HG03432 (cell line): ENCODE data around the gene NHLRC2.
A peak's percentile ranks its signal among the peaks of the same experiment; 100 is the strongest.
"Not testable (repeated sequence)": the region's sequence is repeated elsewhere in the genome, so short reads cannot be mapped to it uniquely, and the experiment has no call there.

Experiments used
- ATAC-seq: cut with Tn5 transposase; IDR thresholded peaks from one replicate; pipeline ENCODE4 v1.9.1; 2021; ENCODE audit warnings: mild to moderate bottlenecking, moderate library complexity; ENCODE audit not compliant: unreplicated experiment

NHLRC2 gene, protein sequence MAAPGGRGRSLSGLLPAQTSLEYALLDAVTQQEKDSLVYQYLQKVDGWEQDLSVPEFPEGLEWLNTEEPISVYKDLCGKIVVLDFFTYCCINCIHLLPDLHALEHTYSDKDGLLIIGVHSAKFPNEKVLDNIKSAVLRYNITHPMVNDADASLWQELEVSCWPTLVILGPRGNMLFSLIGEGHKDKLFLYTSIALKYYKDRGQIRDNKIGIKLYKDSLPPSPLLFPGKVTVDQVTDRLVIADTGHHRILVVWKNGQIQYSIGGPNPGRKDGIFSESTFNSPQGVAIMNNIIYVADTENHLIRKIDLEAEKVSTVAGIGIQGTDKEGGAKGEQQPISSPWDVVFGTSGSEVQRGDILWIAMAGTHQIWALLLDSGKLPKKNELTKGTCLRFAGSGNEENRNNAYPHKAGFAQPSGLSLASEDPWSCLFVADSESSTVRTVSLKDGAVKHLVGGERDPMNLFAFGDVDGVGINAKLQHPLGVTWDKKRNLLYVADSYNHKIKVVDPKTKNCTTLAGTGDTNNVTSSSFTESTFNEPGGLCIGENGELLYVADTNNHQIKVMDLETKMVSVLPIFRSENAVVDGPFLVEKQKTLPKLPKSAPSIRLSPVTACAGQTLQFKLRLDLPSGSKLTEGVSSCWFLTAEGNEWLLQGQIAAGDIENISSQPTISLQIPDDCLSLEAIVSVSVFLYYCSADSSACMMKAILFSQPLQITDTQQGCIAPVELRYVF

DNA sequence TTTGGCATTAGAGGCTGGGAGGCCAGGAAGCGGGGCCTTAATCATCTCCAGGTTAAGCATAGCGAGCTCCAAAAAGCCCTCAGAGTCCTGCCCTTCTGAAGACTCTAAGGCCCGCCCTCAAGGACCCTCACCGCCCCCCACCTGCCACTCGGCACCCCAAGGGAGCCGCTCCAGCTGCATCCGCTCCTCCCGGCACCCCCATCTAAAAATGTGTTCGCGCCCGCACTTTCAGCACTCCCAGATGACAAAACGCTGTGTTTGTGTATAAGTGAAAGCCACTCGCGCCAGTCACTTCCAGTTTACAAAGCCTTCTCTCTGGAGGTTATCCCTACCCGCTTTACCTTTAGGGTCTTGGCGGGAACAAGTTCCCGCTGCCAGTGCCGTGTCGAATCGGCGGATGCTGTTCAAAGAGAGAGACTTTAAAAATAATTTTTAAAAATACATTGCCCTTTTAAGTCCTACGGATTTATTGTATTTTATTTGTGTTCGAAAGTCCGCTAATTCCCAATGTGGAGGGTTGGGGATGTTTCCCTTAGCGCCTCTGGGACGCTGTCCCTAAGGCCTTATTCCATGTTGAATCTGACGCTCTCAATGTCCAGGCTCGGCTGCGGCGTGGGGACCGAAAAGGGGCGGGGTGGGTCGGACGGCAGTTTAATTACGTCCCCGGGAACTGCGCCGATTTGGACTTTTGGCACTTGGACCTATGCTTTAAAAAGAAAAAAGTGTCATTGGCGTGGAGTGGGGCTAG lies at the start of gene NHLRC2, which contains the start of gene DCLRE1A:
Gene NHLRC2 (plus strand): TSS at position 649 of the 748 bp plus-strand sequence. CDS start 212 bp downstream, outside the sequence.
Gene DCLRE1A (minus strand): TSS at position 70 of the 748 bp plus-strand sequence. CDS start 900 bp downstream, outside the sequence.
- ATAC-seq, result peak; percentile 52

DNA sequence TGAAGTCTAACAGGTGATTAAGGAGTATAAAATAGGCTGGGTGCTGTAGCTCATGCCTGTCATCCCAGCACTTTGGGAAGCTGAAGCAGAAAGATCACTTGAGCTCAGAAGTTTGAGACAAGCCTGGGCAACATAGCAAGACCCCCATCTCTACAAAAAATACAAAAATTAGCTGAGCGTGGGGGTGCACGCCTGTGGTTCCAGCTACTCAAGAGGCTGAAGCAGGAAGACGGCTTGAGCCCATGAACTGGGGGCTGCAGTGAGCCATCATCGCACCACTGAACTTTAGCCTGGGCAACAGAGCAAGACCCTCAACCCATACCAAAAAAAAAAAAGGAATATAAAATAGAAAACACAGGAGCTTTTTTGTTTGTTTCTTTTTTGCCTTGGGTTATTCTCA lies 48.0 kb upstream of the NHLRC2 start:
- ATAC-seq, result no peak

DNA sequence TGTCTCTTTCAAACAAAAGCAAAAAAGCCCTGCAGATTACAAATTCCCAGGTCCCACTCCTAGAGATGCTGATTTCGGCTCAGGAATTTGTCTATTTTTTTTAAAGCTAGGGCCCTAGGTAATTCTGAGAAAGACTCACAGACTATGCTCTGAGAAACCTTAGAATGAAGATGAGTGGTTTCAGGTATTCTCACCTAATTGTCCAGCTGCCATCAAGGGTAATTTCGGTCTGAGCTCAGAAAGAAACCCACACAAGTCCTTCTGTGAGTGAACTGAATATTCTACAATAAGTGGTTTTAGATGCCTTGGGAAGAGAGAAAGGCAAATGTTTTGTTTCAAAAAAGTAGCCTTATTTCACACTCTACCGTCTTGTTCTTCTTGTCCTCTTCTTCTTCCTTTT lies 46.3 kb upstream of the NHLRC2 start:
- no peak for ATAC-seq

DNA sequence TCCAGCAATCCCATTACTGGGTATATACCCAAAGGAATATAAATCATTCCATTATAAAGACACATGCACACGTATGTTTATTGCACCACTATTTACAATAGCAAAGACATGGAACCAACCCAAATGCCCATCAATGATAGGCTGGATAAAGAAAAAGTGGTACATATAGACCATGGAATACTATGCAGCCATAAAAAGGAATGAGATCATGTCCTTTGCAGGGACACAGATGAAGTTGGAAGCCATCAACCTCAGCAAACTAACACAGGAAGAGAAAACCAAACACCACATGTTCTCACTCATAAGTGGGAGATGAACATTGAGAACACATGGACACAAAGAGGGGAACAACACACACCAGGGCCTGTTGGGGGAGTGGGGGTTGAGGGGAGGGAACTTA lies 39.8 kb upstream of the NHLRC2 start:
- ATAC-seq, result not testable (repeated sequence)

DNA sequence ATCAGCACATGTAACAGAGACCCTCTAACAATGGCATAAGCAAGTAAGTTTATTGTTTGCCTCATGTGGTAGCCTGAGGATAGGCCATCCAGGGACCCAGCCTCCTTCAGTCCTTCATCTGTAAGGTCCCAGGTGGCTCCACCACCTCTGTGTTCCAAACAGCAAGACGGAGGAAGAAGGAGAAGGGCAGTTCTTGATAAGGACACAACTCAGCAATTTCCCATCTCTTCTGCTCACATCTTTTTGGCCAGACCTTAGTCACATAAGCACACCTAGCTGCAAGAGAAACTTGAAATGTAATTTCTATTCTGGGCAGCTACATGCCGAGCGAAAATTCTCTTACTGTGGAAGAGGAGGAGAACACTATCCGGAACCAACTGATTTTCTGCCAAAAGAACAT lies 34.5 kb upstream of the NHLRC2 start:
- ATAC-seq, result no peak

DNA sequence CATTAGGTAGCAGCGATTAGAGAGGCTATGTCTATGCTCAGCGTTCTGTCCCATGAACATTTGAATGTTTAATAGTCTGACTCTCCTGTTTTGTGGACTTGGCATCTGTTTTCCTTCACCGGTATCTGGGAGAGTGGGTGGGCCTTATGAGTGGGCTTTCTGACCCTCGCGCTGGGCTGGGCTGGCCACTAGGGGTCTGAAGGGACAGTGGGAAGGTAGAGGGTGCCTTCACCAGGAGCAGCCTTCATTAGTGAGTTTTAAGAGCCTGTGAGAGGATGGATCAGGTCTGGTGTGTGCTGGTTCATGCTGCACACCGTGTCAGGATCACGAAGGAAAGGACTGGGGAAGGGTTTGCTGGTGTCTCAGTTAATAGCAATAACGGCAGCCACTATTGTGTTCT lies 34.0 kb upstream of the NHLRC2 start:
- no peak for ATAC-seq

DNA sequence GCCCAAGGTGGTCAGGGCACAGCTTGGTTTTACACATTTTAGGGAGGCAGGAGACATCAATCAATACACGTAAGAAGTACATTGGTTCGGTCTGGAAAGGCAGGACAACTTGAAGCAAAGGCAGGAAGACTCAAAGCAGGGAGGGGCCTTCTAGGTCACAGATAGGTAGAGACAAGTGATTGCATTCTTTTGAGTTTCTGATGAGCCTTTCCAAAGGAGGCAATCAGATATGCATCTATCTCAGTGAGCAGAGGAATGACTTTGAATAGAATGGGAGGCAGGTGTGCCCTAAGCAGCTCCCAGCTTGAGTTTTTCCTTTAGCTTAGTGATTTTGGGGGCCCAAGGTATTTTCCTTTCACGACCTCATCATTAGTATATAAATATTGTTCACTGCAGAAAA lies 33.2 kb upstream of the NHLRC2 start:
- not testable (repeated sequence) for ATAC-seq

DNA sequence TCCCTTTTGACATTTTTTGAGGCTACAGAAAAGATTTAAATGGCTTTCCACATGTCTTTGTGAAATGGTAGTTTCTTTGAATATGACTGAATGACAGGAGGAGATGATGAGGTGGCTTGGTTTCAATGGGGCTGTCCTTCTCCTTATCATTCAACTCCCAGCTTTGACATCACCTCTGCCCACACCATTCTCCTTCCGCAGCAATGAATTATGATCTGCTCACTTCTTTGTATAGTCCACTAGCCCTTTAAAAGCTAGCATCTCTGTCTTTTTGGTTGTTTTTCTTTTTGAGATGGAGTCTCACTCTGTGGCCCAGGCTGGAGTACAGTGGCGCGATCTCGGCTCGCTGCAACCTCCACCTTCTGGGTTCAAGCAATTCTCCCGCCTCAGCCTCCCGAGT lies 32.3 kb upstream of the NHLRC2 start:
- ATAC-seq, result no peak

DNA sequence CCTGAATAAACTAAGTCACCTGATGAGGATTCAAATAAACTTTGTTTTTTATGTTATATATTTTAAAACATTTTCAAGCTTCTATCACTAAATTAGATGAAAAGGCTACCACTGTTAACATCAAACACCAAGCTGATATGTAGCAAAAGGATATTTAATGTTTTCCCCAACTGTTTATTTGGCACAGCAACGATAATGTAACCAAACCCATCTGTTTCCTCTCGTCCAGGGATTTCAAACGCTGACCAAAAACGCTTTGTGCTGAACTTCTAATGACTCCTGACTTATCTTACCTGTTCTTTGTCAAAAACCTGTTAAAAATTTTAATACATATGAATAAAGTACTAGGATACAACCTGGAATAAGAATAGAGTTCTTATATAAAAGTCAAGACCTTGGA lies 31.1 kb upstream of the NHLRC2 start:
- no peak for ATAC-seq

DNA sequence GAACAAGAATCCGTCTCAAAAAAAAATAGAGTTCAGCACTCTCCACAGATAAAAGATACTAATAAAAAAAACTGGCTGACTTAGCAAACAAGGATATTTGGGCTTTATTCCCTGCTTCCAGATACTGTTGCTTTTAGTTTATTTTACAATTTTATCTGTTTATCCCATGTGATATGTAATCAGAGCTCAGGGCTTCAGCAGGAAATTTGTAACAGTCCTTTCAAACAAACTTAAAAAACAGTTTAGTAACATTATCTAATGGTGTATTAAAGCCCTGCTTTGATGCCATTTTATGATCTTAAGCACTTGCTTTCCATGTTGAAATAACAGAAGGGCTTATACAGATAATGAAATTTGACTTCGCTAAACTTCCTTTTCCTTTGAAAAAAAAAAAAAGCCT lies 28.7 kb upstream of the NHLRC2 start:
- ATAC-seq, result no peak

DNA sequence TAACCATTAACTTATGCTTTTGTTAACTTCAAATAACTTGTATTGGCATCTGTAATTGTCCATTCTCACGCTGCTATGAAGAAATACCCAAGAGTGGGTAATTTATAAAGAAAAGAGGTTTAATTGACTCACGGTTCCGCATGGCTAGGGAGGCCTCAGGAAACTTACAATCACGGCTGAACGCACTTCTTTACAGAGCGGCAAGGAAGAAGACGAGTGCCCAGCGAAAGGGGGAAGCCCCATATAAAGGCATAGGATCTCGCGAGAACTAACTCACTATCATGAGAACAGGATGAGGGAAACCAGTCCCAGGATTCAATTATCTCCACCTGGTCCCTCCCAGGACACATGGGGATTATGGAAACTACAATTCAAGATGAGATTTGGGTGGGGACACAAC lies 25.9 kb upstream of the NHLRC2 start:
- ATAC-seq, result not testable (repeated sequence)

DNA sequence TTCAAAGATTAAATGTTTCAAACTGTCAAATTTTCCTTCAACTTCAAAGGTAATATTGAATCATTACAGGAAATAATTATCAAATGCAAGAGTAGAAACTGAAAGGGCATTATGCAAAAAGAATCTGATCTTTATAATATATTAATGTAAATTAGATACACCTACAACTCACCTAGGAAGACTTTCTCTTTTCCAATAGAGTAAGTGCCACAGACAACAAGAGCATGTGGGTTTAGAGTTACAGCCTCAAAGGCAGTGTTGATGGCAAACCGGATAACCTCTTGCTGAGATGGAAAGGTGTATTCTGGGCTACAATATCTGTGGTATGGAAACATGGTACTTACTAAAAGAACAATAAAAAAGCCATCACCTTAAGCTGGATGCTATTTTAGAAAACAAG lies 12.3 kb upstream of the NHLRC2 start:
- no peak for ATAC-seq

DNA sequence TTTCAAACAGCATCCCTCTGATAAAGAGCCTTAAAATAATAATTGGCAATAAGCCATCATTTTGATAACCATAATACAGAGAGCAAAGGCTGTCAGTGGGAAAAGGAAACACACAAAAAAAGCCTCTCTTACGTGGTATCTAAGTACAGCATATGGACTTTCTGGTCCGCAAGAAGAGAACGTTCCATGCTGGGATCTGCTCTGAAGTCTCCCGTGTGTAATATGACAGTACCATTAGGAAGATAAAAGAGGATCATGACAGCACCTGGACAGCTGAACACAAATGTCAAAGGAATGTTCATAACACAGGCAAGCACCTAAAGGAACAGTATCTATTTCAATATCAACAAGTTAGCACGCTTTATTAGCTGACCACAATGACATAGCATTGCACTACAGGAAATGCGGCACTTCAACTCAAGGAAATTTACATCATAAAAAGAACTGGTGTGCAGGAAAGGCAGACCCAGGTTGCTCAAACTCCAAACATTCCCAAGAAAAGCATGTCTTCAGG lies 10.4 kb upstream of the NHLRC2 start:
- ATAC-seq, result no peak

DNA sequence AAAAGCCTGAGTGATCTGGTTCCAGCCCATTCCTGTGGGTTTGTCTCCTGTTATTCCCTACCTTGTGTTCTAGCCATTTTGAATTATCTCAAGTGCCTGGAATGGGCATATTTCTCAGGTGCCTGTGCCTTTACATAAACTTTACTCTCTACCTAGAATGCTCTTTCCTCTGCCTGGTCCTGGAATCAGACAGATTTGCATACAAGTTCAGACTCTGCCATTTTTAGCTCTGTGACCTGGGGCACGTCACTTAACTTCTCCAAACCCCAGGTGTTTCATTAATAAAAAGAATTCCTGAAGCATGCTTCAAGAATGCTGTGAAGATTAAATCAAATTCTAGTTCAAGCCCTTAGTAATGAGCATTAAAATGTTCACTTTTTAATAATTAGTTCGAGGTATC lies 8.4 kb upstream of the NHLRC2 start:
- ATAC-seq, result no peak

DNA sequence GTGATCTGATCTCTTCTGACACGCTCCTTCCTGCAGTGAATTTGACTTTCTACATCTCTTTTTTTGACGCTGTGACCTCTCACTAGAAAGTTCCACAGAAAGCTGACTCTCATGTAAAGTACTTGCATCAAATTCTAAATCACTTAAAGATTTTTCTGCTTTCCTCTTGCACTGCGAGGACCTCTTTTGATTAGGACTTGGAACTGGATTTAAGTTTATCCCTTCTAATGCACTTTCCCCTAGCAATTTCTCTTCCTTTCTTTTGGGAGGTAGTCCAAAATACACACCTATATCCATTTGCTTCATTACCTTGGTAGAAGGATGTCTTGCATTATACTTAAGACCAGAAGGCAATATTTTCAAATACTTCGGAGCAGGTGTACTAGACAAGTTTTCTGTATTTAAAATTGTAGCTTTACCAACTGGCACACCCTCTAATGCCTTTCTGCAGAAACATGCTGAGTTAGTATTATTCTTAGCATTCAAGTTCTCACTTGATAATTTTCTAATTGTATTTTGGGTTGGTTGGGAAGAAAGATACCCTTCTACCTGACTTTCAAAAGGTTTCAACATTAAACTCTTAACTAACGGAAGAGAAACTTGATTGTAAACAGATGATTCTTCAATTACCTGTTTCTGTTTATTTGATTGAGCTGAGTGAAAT lies 5.2 kb upstream of the NHLRC2 start:
- ATAC-seq, result no peak

DNA sequence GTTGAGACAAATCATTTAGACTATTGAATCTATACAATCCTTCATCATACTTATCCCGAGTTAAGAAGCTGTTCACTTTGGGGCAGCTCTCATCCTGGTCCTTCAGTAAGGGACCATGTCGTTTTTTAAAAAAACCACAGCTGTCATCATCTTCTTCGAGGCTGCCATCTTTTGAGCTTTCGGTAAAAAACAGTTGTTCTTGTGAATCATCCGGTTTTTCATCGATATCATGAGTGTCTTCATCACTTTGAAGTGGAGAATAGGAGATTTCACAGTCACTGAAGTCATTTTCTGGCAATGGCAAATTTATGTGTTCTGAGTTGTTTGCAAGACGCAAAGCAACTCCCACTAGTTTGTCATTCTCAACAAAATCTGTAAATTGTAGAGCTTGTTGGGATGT lies 4.5 kb upstream of the NHLRC2 start:
- ATAC-seq, result no peak

DNA sequence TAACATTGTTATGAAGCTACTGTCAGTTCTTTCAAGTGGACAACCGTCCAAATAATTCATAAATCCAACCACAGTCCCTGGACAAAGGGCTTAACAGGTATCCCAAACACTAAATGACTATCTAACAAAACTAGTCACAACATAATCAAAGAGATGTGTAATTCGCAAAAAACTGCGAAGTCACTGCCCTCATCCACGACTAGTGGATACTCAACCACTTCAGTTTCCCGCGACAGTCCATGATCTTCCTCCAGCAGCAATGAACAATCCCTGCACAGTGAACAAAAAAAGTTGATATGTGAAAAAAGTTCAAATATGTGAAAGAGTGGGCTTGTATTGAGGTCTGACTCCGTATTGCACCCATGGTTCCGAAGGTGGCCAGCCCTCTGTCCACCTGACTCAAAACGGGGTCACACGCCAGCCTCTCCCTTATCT lies 866 bp upstream of the NHLRC2 start:
- ATAC-seq, result no peak

DNA sequence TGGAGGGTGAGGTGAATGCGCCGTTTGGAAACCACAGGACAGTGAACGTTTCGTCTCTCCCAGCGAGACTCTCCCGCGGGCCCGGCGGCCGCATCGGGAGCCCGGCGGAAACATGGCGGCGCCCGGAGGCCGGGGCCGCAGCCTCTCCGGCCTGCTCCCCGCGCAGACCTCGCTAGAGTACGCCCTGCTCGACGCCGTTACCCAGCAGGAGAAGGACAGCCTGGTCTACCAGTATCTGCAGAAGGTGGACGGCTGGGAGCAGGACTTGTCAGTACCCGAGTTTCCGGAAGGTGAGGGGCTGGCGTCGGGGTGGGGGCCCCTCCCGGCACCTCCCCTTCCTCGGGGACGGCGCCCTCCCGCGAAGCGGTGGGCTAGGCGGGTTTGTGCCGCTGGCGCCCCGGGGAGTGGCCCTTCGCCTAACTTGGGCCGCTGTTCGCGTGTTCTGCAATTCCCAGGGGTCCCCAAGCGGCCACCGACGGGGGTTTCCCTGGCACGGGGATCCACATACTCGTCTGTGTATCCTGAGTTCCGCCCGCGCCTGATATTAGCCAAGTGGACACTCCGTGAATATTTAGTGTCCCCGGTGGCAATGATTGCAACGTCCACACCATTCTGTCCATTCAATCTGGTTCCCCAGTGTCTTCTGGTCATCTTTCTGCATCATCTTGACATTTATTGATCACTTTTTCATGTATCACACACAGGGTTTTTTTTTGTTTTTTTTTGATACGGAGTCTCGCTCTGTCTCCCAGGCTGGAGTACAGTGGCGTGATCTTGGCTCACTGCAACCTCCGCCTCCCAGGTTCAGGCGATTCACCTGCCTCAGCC lies 514 bp downstream of the NHLRC2 start:
- peak; percentile 44 for ATAC-seq

DNA sequence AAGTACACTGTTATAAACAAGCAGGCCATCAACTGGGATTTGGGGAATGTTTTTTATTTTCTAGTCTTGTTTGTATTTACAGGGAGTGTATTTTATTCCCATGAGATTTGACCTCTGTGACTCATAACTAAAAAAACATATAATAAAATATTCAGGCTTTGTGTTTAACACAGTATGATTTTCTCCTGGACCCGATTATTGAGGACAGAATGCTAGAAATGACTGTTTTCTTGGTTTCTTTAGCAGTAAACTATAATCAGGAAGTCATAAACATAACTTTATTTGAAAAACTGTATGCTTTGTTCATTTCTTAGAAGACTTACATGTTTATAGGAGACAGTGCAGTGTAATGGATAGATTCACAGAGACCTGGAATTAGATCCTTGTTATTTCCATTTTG lies 2.1 kb downstream of the NHLRC2 start:
- ATAC-seq, result no peak

DNA sequence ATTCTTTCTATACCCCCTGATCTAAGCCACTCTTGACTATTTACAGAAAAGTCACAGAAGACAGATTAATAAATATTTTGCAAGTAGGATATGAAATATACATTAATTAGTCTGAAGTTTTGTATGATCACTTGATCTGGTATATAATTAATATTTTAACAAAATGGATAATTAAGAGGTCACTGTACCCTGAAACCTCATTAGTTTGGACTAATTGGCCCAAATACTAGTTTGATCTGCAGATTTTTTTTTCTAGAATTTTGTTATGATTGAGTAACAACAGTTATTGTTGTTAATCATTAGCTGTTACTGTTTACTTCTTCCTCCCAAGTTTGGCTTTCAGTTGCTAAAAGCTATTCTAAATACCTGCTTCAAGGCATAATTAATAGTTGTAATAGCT lies 2.7 kb downstream of the NHLRC2 start:
- ATAC-seq, result no peak
